AG08395 (cell line): ENCODE data around the gene CKLF.

Source experiments
- DNase-seq: peaks from one replicate; pipeline ENCODE4 v3.0.0; 2012; ENCODE audit warnings: mixed read lengths, low spot score

CKLF gene

GRCh38 chr16:66517586-66518263 lies 34.7 kb upstream of the CKLF start:
- DNase-seq: no peak

- DNase-seq: no peak
Observed at GRCh38 chr16:66519482-66520373, 32.6 kb upstream of the CKLF start.

GRCh38 chr16:66520406-66521170 lies 31.8 kb upstream of the CKLF start:
- DNase-seq: no peak

- no peak for DNase-seq
Observed at GRCh38 chr16:66521252-66521713, 31.1 kb upstream of the CKLF start.

GRCh38 chr16:66521951-66522771 lies 30.2 kb upstream of the CKLF start:
- DNase-seq: peak; percentile 47

- no peak for DNase-seq
Observed at GRCh38 chr16:66522816-66523590, 29.4 kb upstream of the CKLF start.

- DNase-seq: no peak
Observed at GRCh38 chr16:66523861-66524354, 28.5 kb upstream of the CKLF start.

- DNase-seq: no peak
Observed at GRCh38 chr16:66524601-66525164, 27.7 kb upstream of the CKLF start.

- peak; percentile 34 for DNase-seq
Observed at GRCh38 chr16:66525396-66526180, 26.8 kb upstream of the CKLF start.

GRCh38 chr16:66528294-66528693 lies 24.1 kb upstream of the CKLF start:
- DNase-seq: no peak

GRCh38 chr16:66529475-66529874 lies 22.9 kb upstream of the CKLF start:
- no peak for DNase-seq

- DNase-seq: no peak
Observed at GRCh38 chr16:66534376-66534799, 18.0 kb upstream of the CKLF start.

GRCh38 chr16:66536525-66536924 lies 15.9 kb upstream of the CKLF start:
- DNase-seq: no peak

GRCh38 chr16:66537236-66537635 lies 15.1 kb upstream of the CKLF start:
- DNase-seq: no peak

- DNase-seq: no peak
Observed at GRCh38 chr16:66538910-66539309, 13.5 kb upstream of the CKLF start.

- no peak for DNase-seq
Observed at GRCh38 chr16:66539623-66540469, 12.5 kb upstream of the CKLF start.

- no peak for DNase-seq
Observed at GRCh38 chr16:66541388-66542355, 10.7 kb upstream of the CKLF start.
